HG03460 (cell line): Measurements from ENCODE around the gene DCAF15.

Experiments used
- ATAC-seq: cut with Tn5 transposase; IDR thresholded peaks from one replicate; pipeline ENCODE4 v1.9.1; 2021; ENCODE audit not compliant: unreplicated experiment

The DCAF15 gene

GRCh38 chr19:13930402-13930801, 21.9 kb upstream of the DCAF15 start:
- ATAC-seq, result no peak

GRCh38 chr19:13931391-13932148, 20.7 kb upstream of the DCAF15 start:
- no peak for ATAC-seq

GRCh38 chr19:13932149-13932637, 20.1 kb upstream of the DCAF15 start:
- ATAC-seq, result no peak

- no peak for ATAC-seq
Observed at GRCh38 chr19:13932911-13933393, 19.4 kb upstream of the DCAF15 start.

DNA sequence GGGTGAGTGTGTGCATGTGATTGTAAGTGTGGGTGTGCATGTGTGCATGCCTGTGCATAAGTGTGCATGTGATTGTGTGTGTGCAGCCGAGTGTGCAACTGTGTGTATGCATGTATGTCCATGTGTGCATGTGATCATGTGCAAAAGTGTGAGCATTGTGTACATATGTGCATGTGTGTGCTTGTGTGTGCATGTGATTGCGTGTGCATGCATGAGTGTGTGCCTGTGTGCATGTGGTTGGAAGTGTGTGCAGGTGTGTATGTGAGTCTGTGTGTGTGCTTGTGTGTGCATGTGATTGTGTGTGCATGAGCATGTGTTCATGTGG, 17.6 kb upstream of the DCAF15 start:
- ATAC-seq, result no peak

DNA sequence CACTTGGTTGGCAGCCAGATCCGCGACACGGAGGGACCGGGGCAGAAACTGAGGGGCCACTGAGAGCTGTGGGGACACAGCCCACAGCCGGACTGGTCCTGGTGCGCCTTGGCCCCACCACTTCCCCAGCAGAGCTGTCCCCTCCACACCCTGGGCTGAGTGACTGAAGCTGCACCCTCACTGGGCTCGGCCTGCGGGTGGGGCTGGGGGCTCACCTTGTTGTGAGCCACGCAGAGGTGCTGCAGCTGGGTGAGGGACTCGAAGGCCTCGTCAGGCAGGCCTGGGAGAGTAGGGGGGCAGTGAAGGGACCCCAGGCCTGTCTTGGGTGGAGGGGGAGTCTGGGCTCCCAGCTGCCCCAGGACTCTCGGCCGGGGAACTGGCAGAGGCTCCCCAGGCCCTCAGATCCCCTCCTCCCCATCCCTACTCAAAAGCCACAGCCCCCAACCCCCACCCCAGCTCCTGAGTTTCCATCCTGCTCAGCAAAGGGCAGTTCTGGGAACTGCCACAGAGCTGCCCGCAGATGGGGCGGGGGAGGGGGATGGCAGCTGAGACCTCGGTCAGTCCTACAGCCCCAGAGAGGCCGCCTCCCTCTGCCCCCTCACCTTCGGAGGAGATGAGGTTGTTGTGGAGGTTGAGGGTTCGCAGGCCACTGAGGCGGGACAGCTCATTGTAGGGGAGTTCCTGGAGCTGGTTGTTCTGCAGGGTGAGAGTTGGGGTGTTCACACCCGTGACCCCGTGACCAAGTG, 16.4 kb upstream of the DCAF15 start:
- no peak for ATAC-seq

DNA sequence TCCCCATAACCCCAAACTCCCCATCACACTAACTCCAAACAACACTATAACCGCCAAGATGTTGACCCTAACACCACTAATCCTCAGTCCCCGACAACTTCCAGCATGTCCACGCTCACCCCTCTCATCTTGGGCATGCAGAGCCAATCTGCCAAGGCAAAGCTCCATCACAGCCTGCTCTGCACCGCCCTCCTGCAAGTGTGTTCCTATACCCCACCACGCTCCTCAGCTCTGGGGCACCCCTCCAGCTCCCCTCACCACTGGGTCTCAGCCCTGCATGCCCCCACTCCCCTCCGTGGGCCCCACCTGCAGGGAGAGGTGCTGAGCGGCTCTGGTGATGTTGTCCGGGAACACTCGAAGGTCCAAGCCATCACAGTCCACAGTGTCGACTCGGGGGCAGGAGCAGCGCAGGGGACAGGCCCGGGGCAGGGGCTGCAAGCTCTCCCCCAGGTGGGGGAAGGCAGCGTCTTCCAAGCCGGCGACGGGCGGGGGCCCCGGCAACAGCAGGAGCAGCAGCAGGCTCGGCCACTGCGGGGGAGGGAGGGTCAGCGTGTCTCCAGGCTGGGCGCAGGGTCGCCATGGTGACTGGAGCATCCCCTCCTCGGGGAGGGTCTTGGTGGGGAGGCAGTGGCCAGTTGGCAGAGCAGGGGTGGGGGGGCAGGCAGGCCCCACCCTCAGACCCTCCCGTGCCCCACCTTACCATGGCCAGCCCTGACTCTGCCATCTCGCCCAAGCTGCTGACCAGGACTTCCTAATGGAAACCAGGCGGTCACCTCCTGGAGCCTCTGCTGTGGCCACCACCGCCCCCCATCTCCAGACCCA, 14.6 kb upstream of the DCAF15 start:
- no peak for ATAC-seq

- ATAC-seq, result no peak
Observed at GRCh38 chr19:13938301-13939064, 13.8 kb upstream of the DCAF15 start, which contains the start of gene PODNL1. TSS of gene PODNL1 (minus strand) at chr19:13938417. CDS start at chr19:13938181, 236 bp downstream.

- no peak for ATAC-seq
Observed at GRCh38 chr19:13942023-13942684, 10.2 kb upstream of the DCAF15 start.

- no peak for ATAC-seq
Observed at GRCh38 chr19:13946414-13946813, 5.9 kb upstream of the DCAF15 start.

DNA sequence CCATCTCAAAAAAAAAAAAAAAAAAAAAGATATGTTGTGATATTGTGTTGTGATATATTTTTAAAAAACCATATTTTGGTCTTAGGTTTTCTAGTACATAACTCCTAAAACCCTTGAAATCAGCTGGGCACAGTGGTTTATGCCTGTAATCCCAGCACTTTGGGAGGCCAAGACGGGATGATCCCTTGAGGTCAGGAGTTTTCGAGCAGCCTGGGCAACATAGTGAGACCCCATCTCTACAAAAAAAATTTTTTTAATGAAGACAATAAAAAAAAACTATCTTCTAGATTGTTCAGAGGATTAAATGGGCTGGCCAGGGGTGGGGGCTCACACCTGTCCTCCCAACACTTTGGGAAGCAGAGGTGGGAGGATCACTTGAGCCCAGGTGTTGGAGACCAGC, 1.3 kb upstream of the DCAF15 start:
- ATAC-seq, result no peak

DNA sequence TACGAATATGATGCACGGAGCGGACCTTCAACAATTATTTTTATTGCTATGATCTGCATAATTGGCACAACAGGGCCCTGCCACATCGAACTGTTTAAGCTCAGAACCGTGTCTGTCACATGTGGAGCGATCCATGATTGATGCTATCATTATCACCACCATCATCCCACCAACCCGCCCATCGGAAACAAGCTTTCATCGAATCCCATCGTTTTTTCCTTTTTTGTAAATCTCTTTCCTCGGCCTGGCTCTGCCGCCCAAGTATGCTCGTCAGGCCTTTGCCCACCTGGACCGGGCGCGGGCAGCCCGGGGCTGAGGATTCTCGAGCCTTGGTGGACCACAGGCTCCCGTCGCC, 533 bp upstream of the DCAF15 start:
- ATAC-seq, result no peak

- no peak for ATAC-seq
Observed at GRCh38 chr19:13952931-13953531, 722 bp downstream of the DCAF15 start.

DNA sequence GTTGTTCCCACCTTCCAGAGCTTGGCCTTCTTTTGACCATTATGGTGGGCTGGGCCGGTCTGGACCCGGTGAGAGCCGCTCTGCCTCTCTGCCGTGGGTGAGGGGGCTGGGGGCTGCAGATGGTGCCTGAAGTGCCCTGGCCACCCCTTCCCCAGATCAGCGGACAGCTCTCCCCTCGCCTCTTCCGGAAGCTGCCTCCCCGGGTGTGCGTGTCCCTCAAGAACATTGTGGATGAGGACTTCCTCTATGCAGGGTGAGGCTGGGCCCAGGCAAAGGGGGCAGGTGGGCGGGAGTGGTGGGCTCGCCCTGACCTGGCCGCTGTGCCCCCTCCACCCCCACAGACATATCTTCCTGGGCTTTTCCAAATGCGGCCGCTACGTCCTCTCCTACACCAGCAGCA, 1.9 kb downstream of the DCAF15 start:
- ATAC-seq, result no peak

GRCh38 chr19:13955662-13956364, 3.5 kb downstream of the DCAF15 start:
- no peak for ATAC-seq

GRCh38 chr19:13956365-13956744, 4.0 kb downstream of the DCAF15 start:
- no peak for ATAC-seq

DNA sequence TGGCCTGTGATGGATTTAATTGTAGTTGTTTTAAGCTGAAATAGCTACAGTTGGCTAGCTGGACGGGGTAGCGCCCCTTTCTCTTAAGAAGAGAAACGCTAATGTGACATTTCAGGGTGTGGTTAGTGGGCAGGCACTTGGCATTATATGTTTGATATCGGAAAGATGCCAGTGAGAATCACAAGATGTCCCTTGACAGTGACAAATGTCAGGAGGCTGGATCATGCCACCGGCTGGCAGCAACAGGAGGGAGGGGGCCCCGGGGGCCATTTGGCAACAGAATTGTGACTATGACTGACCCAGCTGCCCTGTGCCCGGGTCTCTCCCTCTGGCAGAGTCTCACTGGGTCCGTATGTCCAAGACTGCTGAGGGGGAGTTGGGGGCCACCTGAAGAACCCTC, 4.7 kb downstream of the DCAF15 start:
- ATAC-seq, result no peak

GRCh38 chr19:13958043-13958442, 5.7 kb downstream of the DCAF15 start:
- no peak for ATAC-seq
